Tibial nerve (tissue), 4 donors: ENCODE data around the gene LCT. TPM values are rescaled to one million over a fixed set of nuclear protein-coding genes. Genes with fewer than 3 reads are reported as not detected.

Experiments
- DNase-seq, 2 donors: peaks; one replicate each; pipeline ENCODE4 v3.0.0-alpha.2; 2019; ENCODE audit warnings: low spot score in 2 of 2
- H3K27ac ChIP-seq, 4 donors: fragments of 200-600 bp; sonication (generic) in 3 of 4; one replicate each; pipeline ENCODE4 v1.5.1; 2017 to 2019; ENCODE audit warnings: mild to moderate bottlenecking in 1 of 4
- H3K27me3 ChIP-seq, 2 donors: fragments of 200-600 bp; sonication (generic) in 1 of 2; one replicate each; pipeline versions ENCODE4 v1.5.1 to v1.6.0; 2017 to 2019
- H3K36me3 ChIP-seq, 3 donors: fragments of 200-600 bp; sonication (generic); one replicate each; pipeline ENCODE4 v1.5.1; 2018 to 2019
- H3K4me1 ChIP-seq, 4 donors: fragments of 200-600 bp; sonication (generic) in 3 of 4; one replicate each; pipeline ENCODE4 v1.5.1; 2017 to 2019
- H3K4me3 ChIP-seq, 4 donors: fragments of 200-600 bp; sonication (generic) in 3 of 4; one replicate each; pipeline ENCODE4 v1.5.1; 2017 to 2019; ENCODE audit warnings: mild to moderate bottlenecking in 1 of 4, moderate library complexity in 1 of 4
- H3K9me3 ChIP-seq, 4 donors: fragments of 200-600 bp; sonication (generic) in 3 of 4; one replicate each; pipeline ENCODE4 v1.5.1; 2017 to 2019
- CTCF ChIP-seq, 5 experiments: fragments of 200-600 bp in 3 of 5; fragments of 450-650 bp in 2 of 5; sonication (generic) in 3 of 5; IDR thresholded peaks; one replicate each; pipeline ENCODE4 v1.5.1; 2016 to 2019; ENCODE audit warnings: antibody characterized with exemption in 5 of 5, mild to moderate bottlenecking in 3 of 5, moderate library complexity in 2 of 5
- EP300 ChIP-seq, 2 donors: sonication (generic); formaldehyde crosslinking; IDR thresholded peaks; one replicate each; pipeline ENCODE4 v1.6.1; 2017; ENCODE audit warnings: antibody characterized with exemption in 2 of 2, mild to moderate bottlenecking in 1 of 2
- POLR2A ChIP-seq, 2 donors: fragments of 450-650 bp; IDR thresholded peaks; one replicate each; pipeline ENCODE4 v1.6.1; 2017; ENCODE audit warnings: antibody characterized with exemption in 2 of 2, mild to moderate bottlenecking in 2 of 2, moderate library complexity in 2 of 2
- WGBS, 2 donors: methylation state at CpG; one replicate each; pipeline ENCODE4 v1.1.5; 2018; 5-methylcytosine and 5-hydroxymethylcytosine counted together
- total RNA-seq, 4 donors: library from RNA; depleted of rRNA; stranded (reverse); fragments of >200 nt; gene quantifications; one replicate each; pipeline ENCODE4 v1.1.0, GENCODE V29; 2016

The LCT gene
- total RNA-seq, 4 donors from 2014 or later, result under 0.01 TPM; not detected in 3

DNA sequence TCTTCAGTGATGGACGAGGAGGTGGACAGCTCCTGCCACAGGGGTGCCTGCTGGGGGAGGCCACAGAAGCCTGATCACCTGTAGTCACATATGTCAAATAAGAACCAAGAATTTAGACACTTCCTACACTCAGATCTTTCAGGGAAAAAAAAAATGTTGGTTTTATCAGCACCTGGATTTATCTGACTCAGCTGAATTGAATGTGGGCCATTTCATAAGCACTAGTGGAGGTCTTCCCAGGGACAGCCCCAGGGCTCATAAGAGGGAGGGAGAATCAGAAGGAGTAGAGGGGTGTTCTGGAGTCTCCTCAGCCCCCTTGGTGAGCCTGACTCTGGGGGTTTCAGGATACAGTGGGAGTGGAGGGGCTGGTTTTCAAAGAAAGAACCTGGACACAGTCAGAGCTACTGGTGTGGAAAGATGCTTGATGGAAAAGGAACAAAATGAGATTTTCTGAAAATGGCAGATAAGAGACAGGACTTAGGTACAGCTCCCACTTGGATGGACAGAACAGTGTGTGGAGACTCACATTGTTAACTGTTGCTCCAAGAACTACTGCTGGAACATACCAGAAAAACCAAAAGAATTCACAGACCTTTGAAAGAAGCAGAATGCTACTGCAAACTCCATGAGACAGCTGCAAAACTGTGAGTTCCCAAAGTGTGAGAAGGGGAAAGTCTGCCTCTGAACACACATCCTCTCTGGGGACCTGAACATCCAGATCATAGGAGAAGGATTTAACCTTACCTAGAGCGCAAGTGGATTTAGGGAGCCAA is 45.4 kb downstream of the LCT start:
- no peak for DNase-seq
- TF ChIP-seq POLR2A (IDR thresholded peaks at IDR 0.05) (no peak), EP300 (IDR thresholded peaks at IDR 0.05) (no peak), CTCF (IDR thresholded peaks at IDR 0.05) (no peak)
- Histone ChIP-seq H3K36me3 (peaks cover 0 to 29% (median 0%) of the 10 kb centered on the region in 3 donors), H3K9me3 (peaks cover 0 to 11% (median 0%) of the 10 kb centered on the region in 4 donors), H3K4me3 (no peak overlapping the region), H3K27ac (no peak overlapping the region), H3K27me3 (no peaks in the 10 kb centered on the region), H3K4me1 (no peaks in the 10 kb centered on the region)
- WGBS, 2 donors, result 78 to 96% methylated on average over 2 of the region's 2 CpGs

DNA sequence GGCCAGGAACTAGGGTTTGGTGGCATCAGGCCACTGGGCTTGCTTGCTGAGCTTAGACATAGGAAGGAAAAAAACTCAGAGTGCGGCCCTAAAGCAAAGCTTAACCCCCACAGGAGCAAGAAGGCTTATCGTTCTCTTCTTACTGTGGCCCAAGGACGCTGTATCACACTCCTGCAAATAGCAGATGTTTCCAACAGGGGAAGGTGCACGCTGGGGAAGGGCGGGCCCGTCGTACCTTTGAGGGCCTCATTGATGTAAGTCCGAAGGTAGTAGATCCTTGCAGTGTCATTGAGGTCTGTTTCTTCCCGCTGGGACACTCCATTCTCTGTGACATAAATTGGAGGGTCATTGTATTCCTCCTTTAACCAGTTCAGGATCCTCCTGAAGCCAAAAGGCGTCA is 46.6 kb downstream of the LCT start:
- WGBS, 2 donors, result 94 to 95% methylated on average over 10 of the region's 10 CpGs
- H3K27ac ChIP-seq, result no peak overlapping the region
- H3K9me3 ChIP-seq, result peaks cover 0 to 16% (median 0%) of the 10 kb centered on the region in 4 donors
- DNase-seq, result no peak
- no peaks in the 10 kb centered on the region for H3K27me3 ChIP-seq
- H3K4me1 ChIP-seq, result no peaks in the 10 kb centered on the region
- TF ChIP-seq CTCF (IDR thresholded peaks at IDR 0.05), result no peak
- no peak for TF ChIP-seq POLR2A (IDR thresholded peaks at IDR 0.05)
- TF ChIP-seq EP300 (IDR thresholded peaks at IDR 0.05), result no peak
- H3K4me3 ChIP-seq, result no peak overlapping the region
- H3K36me3 ChIP-seq, result peaks cover 0 to 39% (median 0%) of the 10 kb centered on the region in 3 donors

DNA sequence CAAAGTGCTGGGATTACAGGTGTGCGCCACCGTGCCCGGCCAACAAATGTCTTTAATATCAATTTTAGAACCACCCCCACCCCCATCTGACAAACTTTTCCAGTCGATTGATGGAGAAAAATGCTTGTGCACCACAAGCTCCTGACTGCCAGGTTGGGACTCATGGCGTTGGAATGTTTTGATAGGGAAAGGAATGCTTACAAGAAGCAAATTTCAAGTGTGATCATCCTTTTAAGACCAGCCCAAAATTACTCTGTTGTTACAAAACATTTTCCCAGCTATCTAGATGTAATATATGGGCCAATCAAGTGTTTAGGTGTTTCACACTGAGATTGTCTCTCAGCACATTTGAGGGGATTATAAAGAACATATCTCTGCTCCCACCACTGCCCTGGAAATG is 50.2 kb downstream of the LCT start:
- Histone ChIP-seq H3K4me1 (no peaks in the 10 kb centered on the region), H3K36me3 (peaks cover 0 to 75% (median 0%) of the 10 kb centered on the region in 3 donors), H3K9me3 (peaks cover 0 to 6% (median 0%) of the 10 kb centered on the region in 4 donors), H3K4me3 (no peak overlapping the region), H3K27ac (no peak overlapping the region), H3K27me3 (no peaks in the 10 kb centered on the region)
- 75 to 94% methylated on average over 5 of the region's 5 CpGs for WGBS, 2 donors
- TF ChIP-seq CTCF (IDR thresholded peaks at IDR 0.05) (no peak), POLR2A (IDR thresholded peaks at IDR 0.05) (no peak), EP300 (IDR thresholded peaks at IDR 0.05) (no peak)
- no peak for DNase-seq

DNA sequence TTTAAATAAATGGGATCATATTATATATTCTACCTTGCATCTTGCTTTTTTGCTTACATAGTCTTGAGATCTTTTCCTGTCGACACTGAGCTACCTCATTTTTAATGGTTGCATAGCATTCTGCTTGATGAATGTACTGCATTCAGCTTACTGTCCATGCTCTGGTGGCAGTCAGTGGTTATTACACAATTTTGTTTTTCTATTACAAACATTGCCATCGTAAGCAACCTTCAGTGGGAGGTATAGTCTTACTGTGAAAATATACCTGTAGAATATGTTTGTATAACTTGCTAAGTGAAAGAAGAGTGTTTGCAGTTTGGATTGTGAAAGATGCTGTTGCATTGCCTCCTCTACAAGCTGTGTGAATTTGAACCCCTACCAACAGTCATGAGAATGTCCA is 52.0 kb downstream of the LCT start:
- no peak for TF ChIP-seq EP300 (IDR thresholded peaks at IDR 0.05)
- no peak for TF ChIP-seq POLR2A (IDR thresholded peaks at IDR 0.05)
- WGBS, 2 donors, result 98 to 99% methylated on average over 2 of the region's 2 CpGs
- no peak for DNase-seq
- peaks cover 0 to 93% (median 7%) of the 10 kb centered on the region in 3 donors for H3K36me3 ChIP-seq
- no peak overlapping the region for H3K4me3 ChIP-seq
- H3K27me3 ChIP-seq, result no peaks in the 10 kb centered on the region
- no peaks in the 10 kb centered on the region for H3K4me1 ChIP-seq
- H3K27ac ChIP-seq, result no peak overlapping the region
- peaks cover 0 to 5% (median 0%) of the 10 kb centered on the region in 4 donors for H3K9me3 ChIP-seq

DNA sequence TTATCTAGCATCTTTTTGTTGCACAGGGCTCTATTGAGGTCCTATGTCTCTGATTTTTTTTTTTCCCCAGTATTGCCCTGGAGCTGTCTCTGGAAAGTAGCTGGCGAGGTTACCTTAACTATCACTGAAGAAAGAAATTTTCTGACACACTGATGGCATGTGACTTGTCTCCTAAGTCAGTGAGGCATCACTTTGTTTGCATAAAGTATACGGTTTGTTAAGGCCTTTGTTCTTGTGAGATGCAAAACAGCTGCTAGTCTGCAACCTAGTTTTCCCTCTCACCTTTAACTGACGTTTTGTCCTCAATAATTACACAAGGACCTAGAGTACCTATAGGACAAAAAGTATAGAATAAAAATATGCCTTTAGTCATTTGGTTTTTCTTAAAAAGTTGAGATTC is 53.5 kb downstream of the LCT start:
- whole genome bisulfite sequencing, 2 donors, result 84% methylated on average over 3 of the region's 3 CpGs
- no peak for DNase-seq
- H3K36me3 ChIP-seq, result peaks cover 3 to 95% (median 9%) of the 10 kb centered on the region in 3 donors
- H3K27ac ChIP-seq, result no peak overlapping the region
- TF ChIP-seq CTCF (IDR thresholded peaks at IDR 0.05) (no peak), EP300 (IDR thresholded peaks at IDR 0.05) (no peak), POLR2A (IDR thresholded peaks at IDR 0.05) (no peak)
- H3K27me3 ChIP-seq, result no peaks in the 10 kb centered on the region
- no peaks in the 10 kb centered on the region for H3K4me1 ChIP-seq
- H3K9me3 ChIP-seq, result peaks cover 0 to 5% (median 0%) of the 10 kb centered on the region in 4 donors
- no peak overlapping the region for H3K4me3 ChIP-seq
